MCF 10A (cell line): ENCODE data around the gene NECTIN3. TPM values are rescaled to one million over a fixed set of nuclear protein-coding genes. Genes with fewer than 3 reads are reported as not detected.

Experiments used
- BruUV-seq: library from RNA; stranded (reverse); fragments of 400-500 nt; replicated peaks from 2 replicates; lab custom pipeline; 2021; lab: Mats Ljungman, UMichigan
- CTCF ChIA-PET: fragments of 300-600 bp; sonication (Branson Sonifier 250); formaldehyde crosslinking; extraction: SDS; loops from one replicate; lab custom pipeline; 2021; ENCODE audit warnings: antibody characterized with exemption, inconsistent platforms; lab: Yijun Ruan, JAX
- POLR2A ChIA-PET: fragments of 300-600, 350-650 bp; sonication (Branson Sonifier 250); formaldehyde crosslinking; extraction: SDS; loops from one replicate; lab custom pipeline; 2020; ENCODE audit warnings: antibody characterized with exemption, inconsistent platforms; lab: Yijun Ruan, JAX
- DNase-seq: peaks from one replicate; pipeline ENCODE4 v3.0.0-alpha.2; 2018; ENCODE audit not compliant: unreplicated experiment
- H3K27ac Mint-ChIP-seq: one replicate; pipeline ENCODE4 v1.8.0; 2022; ENCODE audit warnings: mild to moderate bottlenecking, low read depth, mixed read lengths; ENCODE audit not compliant: unreplicated experiment
- H3K27me3 Mint-ChIP-seq: one replicate; pipeline ENCODE4 v1.8.0; 2022; ENCODE audit warnings: mixed read lengths; ENCODE audit not compliant: insufficient read depth, unreplicated experiment
- H3K36me3 Mint-ChIP-seq: one replicate; pipeline ENCODE4 v1.8.0; 2022; ENCODE audit warnings: mild to moderate bottlenecking, moderate library complexity, mixed read lengths; ENCODE audit not compliant: insufficient read depth, unreplicated experiment
- H3K4me1 Mint-ChIP-seq: one replicate; pipeline ENCODE4 v1.8.0; 2022; ENCODE audit warnings: mixed read lengths; ENCODE audit not compliant: insufficient read depth, unreplicated experiment
- H3K4me3 Mint-ChIP-seq: one replicate; pipeline ENCODE4 v1.8.0; 2022; ENCODE audit warnings: mild to moderate bottlenecking, moderate library complexity, mixed read lengths; ENCODE audit not compliant: unreplicated experiment
- H3K9me3 Mint-ChIP-seq: one replicate; pipeline ENCODE4 v1.8.0; 2022; ENCODE audit warnings: mixed read lengths; ENCODE audit not compliant: unreplicated experiment
- CTCF ChIP-seq: fragments of 200-600 bp; IDR thresholded peaks from one replicate; pipeline ENCODE4 v1.8.0; 2022; ENCODE audit warnings: antibody characterized with exemption, mild to moderate bottlenecking; ENCODE audit not compliant: unreplicated experiment
- intact Hi-C: fragments of 100-400 bp; cut with micrococcal nuclease; formaldehyde crosslinking; loops from 2 replicates; pipeline ENCODE4 v1.14.1; 2022
- total RNA-seq: library from RNA; stranded (reverse); gene quantifications from 2 replicates; pipeline ENCODE4 v1.2.3, GENCODE V29; 2022

The NECTIN3 gene
- total RNA-seq, 1 experiment from 2014 or later: 25.6 TPM

GRCh38 chr3:111051354-111051753, 20.3 kb upstream of the NECTIN3 start:
- BruUV-seq: no TSS peak
- no peak for TF ChIP-seq CTCF
- DNase-seq: no peak
- H3K27ac Mint-ChIP-seq: no peak overlapping the region
- intact Hi-C loops: no loop called here
- no peaks in the 10 kb centered on the region for H3K9me3 Mint-ChIP-seq
- H3K36me3 Mint-ChIP-seq: no peaks in the 10 kb centered on the region
- no peak overlapping the region for H3K4me3 Mint-ChIP-seq
- no peaks in the 10 kb centered on the region for H3K4me1 Mint-ChIP-seq
- CTCF ChIA-PET: no interaction called here
- H3K27me3 Mint-ChIP-seq: no peaks in the 10 kb centered on the region
- POLR2A ChIA-PET: no interaction called here

DNA sequence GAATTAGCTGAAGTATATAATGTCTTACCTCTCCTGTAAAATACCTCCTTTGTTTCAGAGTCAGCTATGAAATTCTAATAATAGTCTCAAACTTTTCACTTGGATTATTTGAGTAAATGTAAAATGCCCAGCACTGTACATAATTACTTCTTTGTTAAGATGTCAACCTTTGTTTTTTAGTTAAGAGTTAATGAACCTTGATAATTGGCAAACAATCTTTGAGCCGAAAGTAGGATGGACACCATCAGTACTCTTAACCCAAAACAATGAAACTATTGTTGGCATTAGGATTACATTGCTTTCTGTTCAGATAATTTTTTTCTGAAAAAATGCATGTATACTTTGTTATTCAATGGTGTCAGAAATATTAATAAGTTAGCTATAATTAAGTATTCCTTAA, 3.0 kb upstream of the NECTIN3 start:
- Mint-ChIP-seq H3K4me3 (no peak overlapping the region), H3K9me3 (no peaks in the 10 kb centered on the region), H3K27me3 (no peaks in the 10 kb centered on the region), H3K4me1 (peaks cover 18% of the 10 kb centered on the region), H3K36me3 (peaks cover 7% of the 10 kb centered on the region), H3K27ac (no peak overlapping the region)
- DNase-seq: no peak
- intact Hi-C loops: no loop called here
- ChIA-PET CTCF (interaction anchor here (0.7 to 2.0 kb wide), 2 partner anchors 12 to 70 kb away, joined by 3 to 9 read pairs; no protein-coding TSS in a partner anchor), POLR2A (interaction anchor here (0.7 kb wide), 1 partner anchor 188 kb away, joined by 3 read pairs; no protein-coding TSS in a partner anchor)
- no TSS peak for BruUV-seq
- no peak for TF ChIP-seq CTCF

DNA sequence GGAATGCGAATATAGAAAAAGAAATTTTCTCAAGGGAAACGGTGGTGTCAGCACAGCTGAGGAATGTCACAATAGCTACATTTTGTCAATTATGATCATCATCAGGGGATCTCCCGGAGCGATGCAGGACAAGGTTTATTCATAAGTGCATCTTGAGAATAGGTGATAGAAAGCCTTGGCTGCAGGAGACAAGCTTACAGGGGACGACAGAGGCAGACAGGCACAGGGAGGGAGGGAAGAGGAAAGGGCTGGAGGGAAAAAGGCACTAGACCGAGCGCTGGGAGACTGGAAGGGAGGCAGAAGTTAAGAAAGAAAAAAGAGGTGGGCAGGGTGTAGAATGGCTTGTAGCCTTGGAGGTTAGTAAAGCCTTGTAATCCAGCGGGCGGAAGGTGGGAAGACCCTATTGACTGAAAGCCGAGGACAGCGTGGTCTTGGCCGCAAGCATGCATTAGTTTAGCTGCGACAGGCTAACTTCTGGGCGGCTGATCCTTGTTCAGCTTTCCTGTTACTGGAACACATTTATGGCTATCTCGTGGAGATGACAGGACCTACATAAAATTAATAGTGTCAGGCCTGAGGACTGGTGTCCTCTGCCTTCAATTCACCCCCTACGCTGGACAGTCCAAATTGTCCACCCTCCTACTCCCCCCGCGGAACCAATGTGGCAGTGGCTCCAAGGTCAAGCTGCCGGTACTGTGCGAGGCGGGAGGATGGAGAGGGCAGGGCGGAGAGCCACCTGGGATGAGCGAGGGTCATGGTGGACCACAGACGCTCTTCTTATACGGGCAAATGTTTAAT, 1.4 kb upstream of the NECTIN3 start:
- POLR2A ChIA-PET: interaction anchor here (0.5 to 1.7 kb wide), 9 partner anchors 10 to 1339 kb away, joined by 3 to 6 read pairs (median 4); no protein-coding TSS in a partner anchor
- Mint-ChIP-seq H3K9me3 (no peaks in the 10 kb centered on the region), H3K27ac (peak overlapping the region; percentile 80), H3K4me1 (peaks cover 27% of the 10 kb centered on the region), H3K36me3 (peaks cover 7% of the 10 kb centered on the region), H3K4me3 (peak overlapping the region; percentile 78), H3K27me3 (no peaks in the 10 kb centered on the region)
- CTCF ChIA-PET: interaction anchor here (0.6 to 2.0 kb wide), 5 partner anchors 10 to 1538 kb away, joined by 3 to 9 read pairs (median 4); no protein-coding TSS in a partner anchor
- intact Hi-C loops: loop anchor here (2.0 to 10.0 kb wide), 4 partner anchors 467 to 655 kb away; no protein-coding TSS in a partner anchor
- no peak for DNase-seq
- no TSS peak for BruUV-seq
- TF ChIP-seq CTCF: no peak

DNA sequence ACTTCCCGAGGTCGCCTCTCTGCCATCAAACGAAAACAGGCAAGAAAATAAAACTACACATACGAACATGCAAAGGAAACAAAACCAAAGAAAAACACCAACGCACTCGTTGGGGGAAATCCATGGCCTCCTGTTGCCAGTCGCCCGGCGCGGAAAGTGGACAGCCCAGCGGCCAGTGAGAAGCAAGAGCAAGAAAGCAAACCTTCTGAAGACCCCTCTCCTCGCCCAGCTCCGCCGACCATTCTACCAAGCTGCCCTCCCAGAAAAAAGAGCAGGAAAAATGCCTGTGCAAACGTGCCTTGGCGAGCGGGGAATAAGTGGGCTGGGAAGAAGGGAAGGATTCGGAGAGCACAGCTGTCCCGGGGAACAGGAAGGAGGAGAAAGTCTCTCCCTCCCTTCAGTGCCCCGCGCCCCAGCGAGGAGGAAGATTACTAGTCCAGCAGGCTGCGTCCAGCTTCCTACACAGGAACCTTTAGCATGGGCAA, 802 bp upstream of the NECTIN3 start:
- Mint-ChIP-seq H3K27ac (peak overlapping the region; percentile 80), H3K4me1 (peaks cover 34% of the 10 kb centered on the region), H3K4me3 (peak overlapping the region; percentile 78), H3K36me3 (peaks cover 7% of the 10 kb centered on the region), H3K9me3 (no peaks in the 10 kb centered on the region), H3K27me3 (no peaks in the 10 kb centered on the region)
- TF ChIP-seq CTCF: no peak
- intact Hi-C loops: loop anchor here (1.0 to 10.0 kb wide), 5 partner anchors 466 to 1539 kb away; no protein-coding TSS in a partner anchor
- POLR2A ChIA-PET: interaction anchor here (0.7 to 1.7 kb wide), 5 partner anchors 9 to 1390 kb away, joined by 3 to 6 read pairs (median 3); no protein-coding TSS in a partner anchor
- CTCF ChIA-PET: interaction anchor here (0.8 kb wide), 1 partner anchor 187 kb away, joined by 4 read pairs; no protein-coding TSS in a partner anchor
- TSS peak; percentile 31 for BruUV-seq
- peak; percentile 80 for DNase-seq
